Esophagus squamous epithelium (tissue), 5 donors: ENCODE results near the gene NPTX1. TPM values are rescaled to one million over a fixed set of nuclear protein-coding genes. Genes with fewer than 3 reads are reported as not detected.
A peak's percentile ranks its signal among the peaks of the same experiment; 100 is the strongest.

Source experiments
- DNase-seq: peaks from one replicate; lab custom pipeline; 2025; lab: John Stamatoyannopoulos, UW
- H3K27ac ChIP-seq, 4 donors: fragments of 200-600 bp; sonication (generic); one replicate each; pipeline ENCODE4 v1.5.1; 2016 to 2019; ENCODE audit warnings: mild to moderate bottlenecking in 1 of 4
- H3K27me3 ChIP-seq, 4 donors: fragments of 200-600 bp; sonication (generic); 1 replicate in 3 of 4; 2 replicates in 1 of 4; pipeline versions ENCODE4 v1.5.1 to v1.6.0; 2017 to 2021; ENCODE audit warnings: antibody characterized with exemption in 1 of 4
- H3K36me3 ChIP-seq, 3 donors: fragments of 200-600 bp; sonication (generic); one replicate each; pipeline ENCODE4 v1.5.1; 2016 to 2019
- H3K4me1 ChIP-seq, 3 donors: fragments of 200-600 bp; sonication (generic); one replicate each; pipeline ENCODE4 v1.5.1; 2017 to 2019
- H3K4me3 ChIP-seq, 4 donors: fragments of 200-600 bp; sonication (generic); 1 replicate in 3 of 4; 2 replicates in 1 of 4; pipeline ENCODE4 v1.5.1; 2016 to 2019; ENCODE audit warnings: mild to moderate bottlenecking in 2 of 4, moderate library complexity in 1 of 4
- H3K9me3 ChIP-seq, 3 donors: fragments of 200-600 bp; sonication (generic); one replicate each; pipeline ENCODE4 v1.5.1; 2016 to 2019
- POLR2A ChIP-seq, 4 donors: fragments of 450-650 bp; IDR thresholded peaks; one replicate each; pipeline ENCODE4 v1.6.1; 2017; ENCODE audit warnings: antibody characterized with exemption in 4 of 4, mild to moderate bottlenecking in 4 of 4, moderate library complexity in 3 of 4
- WGBS, 2 donors: methylation state at CpG; one replicate each; pipeline ENCODE4 v1.1.5; 2018; 5-methylcytosine and 5-hydroxymethylcytosine counted together
- intact Hi-C: fragments of 100-400 bp; cut with DNase I; formaldehyde crosslinking; loops from one replicate; pipeline ENCODE4 v1.15.0; 2022
- total RNA-seq, 4 donors: library from RNA; depleted of rRNA; stranded (reverse); fragments of >200 nt; gene quantifications; one replicate each; pipeline ENCODE4 v1.1.0, GENCODE V29; 2016
- TF ChIP-seq, protein P1 (sequence below), 6 experiments: fragments of 450-650 bp in 4 of 6; fragments of 200-600 bp in 2 of 6; sonication (generic) in 2 of 6; IDR thresholded peaks; one replicate each; pipeline ENCODE4 v1.5.1; 2016 to 2019; ENCODE audit warnings: antibody characterized with exemption in 6 of 6, mild to moderate bottlenecking in 4 of 6, moderate library complexity in 4 of 6
- donor health status: DM: yes; HTN: yes; CAD: no.

NPTX1 gene
- total RNA-seq, 4 donors from 2014 or later = under 0.01 to 0.15 TPM; not detected in 2

DNA sequence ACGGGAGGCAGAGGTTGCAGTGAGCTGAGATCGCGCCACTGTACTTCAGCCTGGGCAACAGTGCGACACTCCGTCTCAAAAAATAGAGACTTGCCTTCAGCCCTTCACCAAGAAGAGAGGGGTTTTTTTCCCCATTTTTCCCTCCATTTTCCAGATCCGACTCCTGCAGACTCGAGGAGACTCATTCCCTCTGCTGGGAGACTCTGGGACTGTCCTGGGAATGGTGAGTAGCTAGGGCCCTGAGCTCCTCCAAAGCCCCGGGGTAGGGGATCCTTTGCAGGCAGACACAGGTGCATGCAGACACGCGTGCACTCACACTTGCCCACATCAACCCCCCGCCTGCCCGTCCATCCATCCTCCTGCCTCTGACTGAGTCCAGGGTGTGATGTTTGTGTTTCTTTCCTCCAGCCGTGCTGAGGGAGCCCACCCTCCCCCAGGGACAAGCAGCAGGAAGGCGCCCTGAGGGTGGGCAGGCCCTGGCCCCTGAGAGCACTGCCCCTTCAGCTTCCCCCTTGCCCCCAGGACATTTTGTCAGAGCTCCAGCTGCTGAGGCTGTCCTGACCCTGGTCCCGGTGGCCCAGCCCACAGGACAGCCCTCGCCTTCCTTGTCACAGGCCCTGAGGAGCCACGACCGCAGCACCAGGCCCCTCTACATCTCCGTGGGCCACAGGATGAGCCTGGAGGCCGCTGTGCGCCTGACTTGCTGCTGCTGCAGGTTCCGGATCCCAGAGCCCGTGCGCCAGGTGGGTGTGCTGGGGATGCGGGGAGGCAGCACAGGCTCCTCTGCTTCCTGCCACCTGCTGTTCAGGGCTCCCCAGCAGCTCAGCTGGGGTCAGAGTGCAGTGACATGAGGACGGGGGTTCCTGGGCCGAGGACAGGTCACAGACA is 51.3 kb downstream of the NPTX1 start:
- Histone ChIP-seq H3K27me3 (no peaks in the 10 kb centered on the region), H3K9me3 (no peaks in the 10 kb centered on the region), H3K36me3 (peaks cover 0 to 12% (median 0%) of the 10 kb centered on the region in 3 donors), H3K4me3 (no peak overlapping the region), H3K27ac (no peak overlapping the region), H3K4me1 (peaks cover 3 to 24% (median 8%) of the 10 kb centered on the region in 3 donors)
- 77 to 87% methylated on average over 8 to 12 of the region's 27 CpGs for WGBS, 2 donors
- no peak for TF ChIP-seq POLR2A (IDR thresholded peaks at IDR 0.05)
- TF ChIP-seq, protein P1, sequence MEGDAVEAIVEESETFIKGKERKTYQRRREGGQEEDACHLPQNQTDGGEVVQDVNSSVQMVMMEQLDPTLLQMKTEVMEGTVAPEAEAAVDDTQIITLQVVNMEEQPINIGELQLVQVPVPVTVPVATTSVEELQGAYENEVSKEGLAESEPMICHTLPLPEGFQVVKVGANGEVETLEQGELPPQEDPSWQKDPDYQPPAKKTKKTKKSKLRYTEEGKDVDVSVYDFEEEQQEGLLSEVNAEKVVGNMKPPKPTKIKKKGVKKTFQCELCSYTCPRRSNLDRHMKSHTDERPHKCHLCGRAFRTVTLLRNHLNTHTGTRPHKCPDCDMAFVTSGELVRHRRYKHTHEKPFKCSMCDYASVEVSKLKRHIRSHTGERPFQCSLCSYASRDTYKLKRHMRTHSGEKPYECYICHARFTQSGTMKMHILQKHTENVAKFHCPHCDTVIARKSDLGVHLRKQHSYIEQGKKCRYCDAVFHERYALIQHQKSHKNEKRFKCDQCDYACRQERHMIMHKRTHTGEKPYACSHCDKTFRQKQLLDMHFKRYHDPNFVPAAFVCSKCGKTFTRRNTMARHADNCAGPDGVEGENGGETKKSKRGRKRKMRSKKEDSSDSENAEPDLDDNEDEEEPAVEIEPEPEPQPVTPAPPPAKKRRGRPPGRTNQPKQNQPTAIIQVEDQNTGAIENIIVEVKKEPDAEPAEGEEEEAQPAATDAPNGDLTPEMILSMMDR (IDR thresholded peaks at IDR 0.05) = no peak
- intact Hi-C loops = loop anchor here (10.0 kb wide), 1 partner anchor 150 kb away; no protein-coding TSS in a partner anchor
- DNase-seq = no peak

DNA sequence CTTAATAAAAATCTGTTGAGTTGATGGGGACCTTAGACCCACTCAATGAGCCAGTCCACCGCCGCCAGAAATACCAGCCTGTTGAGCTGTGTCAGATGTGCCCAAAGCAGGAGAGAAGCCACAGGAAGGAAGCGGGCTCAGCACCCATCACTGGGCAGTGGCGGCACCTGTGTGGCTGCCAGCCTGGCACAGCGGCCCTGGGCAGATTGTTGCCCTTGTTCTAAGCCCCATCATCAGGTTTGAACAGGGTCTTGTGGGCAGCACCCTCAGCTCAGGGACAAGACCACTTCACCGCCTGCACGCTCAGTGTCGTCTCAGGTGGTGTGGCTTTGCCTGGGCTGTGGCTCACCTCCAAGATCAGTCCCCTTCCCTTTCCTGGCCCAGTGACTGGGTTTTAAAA is 52.1 kb downstream of the NPTX1 start:
- intact Hi-C loops = loop anchor here (10.0 kb wide), 1 partner anchor 151 kb away; no protein-coding TSS in a partner anchor
- H3K4me1 ChIP-seq = peaks cover 3 to 24% (median 8%) of the 10 kb centered on the region in 3 donors
- no peak overlapping the region for H3K4me3 ChIP-seq
- peaks cover 0 to 14% (median 0%) of the 10 kb centered on the region in 3 donors for H3K36me3 ChIP-seq
- DNase-seq = no peak
- TF ChIP-seq, protein P1 (IDR thresholded peaks at IDR 0.05) = no peak
- no peak for TF ChIP-seq POLR2A (IDR thresholded peaks at IDR 0.05)
- WGBS, 2 donors = 50 to 93% methylated on average over 2 to 3 of the region's 8 CpGs
- no peaks in the 10 kb centered on the region for H3K27me3 ChIP-seq
- no peaks in the 10 kb centered on the region for H3K9me3 ChIP-seq
- no peak overlapping the region for H3K27ac ChIP-seq

DNA sequence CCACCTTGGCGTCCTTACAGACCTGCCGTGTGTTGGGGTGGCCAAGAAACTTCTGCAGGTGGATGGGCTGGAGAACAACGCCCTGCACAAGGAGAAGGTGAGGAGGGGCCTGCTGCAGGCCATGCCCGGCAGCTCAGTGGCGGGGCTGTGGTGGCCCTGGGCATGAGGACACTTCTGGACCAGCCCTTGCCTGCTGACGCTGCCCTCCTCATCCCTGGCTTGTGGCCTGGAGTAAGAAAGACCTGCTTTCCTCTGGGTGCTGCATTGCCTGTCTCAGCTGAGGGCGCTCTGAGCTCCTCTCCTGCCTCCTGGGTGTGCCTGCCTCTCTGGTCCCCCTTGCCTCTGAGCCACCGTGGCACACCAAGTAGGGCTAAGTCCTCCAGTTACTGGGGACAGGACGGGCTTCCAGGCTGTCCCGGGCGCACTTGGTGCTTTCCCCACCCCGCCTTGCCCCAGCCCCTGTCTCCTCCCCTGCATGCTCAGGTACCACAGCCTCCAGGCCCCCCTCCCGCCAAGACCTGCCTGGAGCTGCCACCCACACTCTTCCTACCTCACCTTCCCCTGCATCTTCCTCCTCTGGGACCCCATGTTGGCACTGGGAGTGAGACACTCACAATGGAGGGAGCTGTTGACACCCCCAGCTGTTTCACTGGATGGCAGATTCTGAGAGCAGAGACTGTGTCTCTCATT is 52.7 kb downstream of the NPTX1 start:
- H3K4me3 ChIP-seq = no peak overlapping the region
- 45 to 60% methylated on average over 5 to 7 of the region's 13 CpGs for WGBS, 2 donors
- DNase-seq = no peak
- H3K4me1 ChIP-seq = peaks cover 3 to 24% (median 8%) of the 10 kb centered on the region in 3 donors
- H3K27ac ChIP-seq = peak overlapping the region in 1 of 4 donors; percentile 5
- H3K36me3 ChIP-seq = peaks cover 0 to 20% (median 0%) of the 10 kb centered on the region in 3 donors
- intact Hi-C loops = loop anchor here (10.0 kb wide), 1 partner anchor 151 kb away; no protein-coding TSS in a partner anchor
- H3K9me3 ChIP-seq = no peaks in the 10 kb centered on the region
- H3K27me3 ChIP-seq = no peaks in the 10 kb centered on the region
- TF ChIP-seq POLR2A (IDR thresholded peaks at IDR 0.05) = no peak
- TF ChIP-seq, protein P1 (IDR thresholded peaks at IDR 0.05) = no peak

DNA sequence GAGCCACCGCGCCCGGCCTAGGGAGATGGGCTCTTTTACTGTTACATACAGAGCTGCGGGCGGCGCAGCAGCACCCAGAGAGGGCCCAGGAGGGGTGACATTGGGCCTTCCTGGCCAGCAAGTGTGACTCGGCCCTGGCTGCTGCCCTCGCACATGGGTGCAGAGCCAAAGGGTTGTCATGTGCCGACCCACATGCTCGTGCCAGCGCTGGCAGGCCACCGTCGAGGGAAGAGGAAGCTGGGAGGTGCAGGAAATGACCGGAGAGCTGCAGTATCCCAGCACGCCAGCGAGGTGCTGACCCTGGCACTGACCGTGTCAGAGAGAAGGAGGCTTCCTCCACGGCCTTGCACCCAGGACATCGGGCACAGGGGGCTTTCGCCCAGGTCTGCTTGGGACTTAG is 53.4 kb downstream of the NPTX1 start:
- Histone ChIP-seq H3K27ac (peak overlapping the region in 1 of 4 donors; percentile 5), H3K4me1 (peaks cover 3 to 24% (median 8%) of the 10 kb centered on the region in 3 donors), H3K27me3 (no peaks in the 10 kb centered on the region), H3K9me3 (no peaks in the 10 kb centered on the region), H3K36me3 (peaks cover 0 to 27% (median 0%) of the 10 kb centered on the region in 3 donors), H3K4me3 (no peak overlapping the region)
- WGBS, 2 donors = 24% methylated on average over 5 of the region's 20 CpGs; no CpG with 5 or more reads in 1 of the 2 donors
- TF ChIP-seq, protein P1 (IDR thresholded peaks at IDR 0.05) = no peak
- no peak for TF ChIP-seq POLR2A (IDR thresholded peaks at IDR 0.05)
- DNase-seq = no peak
- intact Hi-C loops = loop anchor here (10.0 kb wide), 1 partner anchor 152 kb away; no protein-coding TSS in a partner anchor
